Stimulated activated CD4-positive, alpha-beta T cell treated with anti-CD3 and anti-CD28 coated beads, Interleukin-1b, Interleukin-23, amount 100 ng/mL, for 1 hour (primary cell): ENCODE data around the gene ALK.

Experiments used
- DNase-seq, 2 donors: peaks; one replicate each; pipeline ENCODE4 v3.0.0-alpha.2; 2020; ENCODE audit warnings: low read depth in 2 of 2

The ALK gene

DNA sequence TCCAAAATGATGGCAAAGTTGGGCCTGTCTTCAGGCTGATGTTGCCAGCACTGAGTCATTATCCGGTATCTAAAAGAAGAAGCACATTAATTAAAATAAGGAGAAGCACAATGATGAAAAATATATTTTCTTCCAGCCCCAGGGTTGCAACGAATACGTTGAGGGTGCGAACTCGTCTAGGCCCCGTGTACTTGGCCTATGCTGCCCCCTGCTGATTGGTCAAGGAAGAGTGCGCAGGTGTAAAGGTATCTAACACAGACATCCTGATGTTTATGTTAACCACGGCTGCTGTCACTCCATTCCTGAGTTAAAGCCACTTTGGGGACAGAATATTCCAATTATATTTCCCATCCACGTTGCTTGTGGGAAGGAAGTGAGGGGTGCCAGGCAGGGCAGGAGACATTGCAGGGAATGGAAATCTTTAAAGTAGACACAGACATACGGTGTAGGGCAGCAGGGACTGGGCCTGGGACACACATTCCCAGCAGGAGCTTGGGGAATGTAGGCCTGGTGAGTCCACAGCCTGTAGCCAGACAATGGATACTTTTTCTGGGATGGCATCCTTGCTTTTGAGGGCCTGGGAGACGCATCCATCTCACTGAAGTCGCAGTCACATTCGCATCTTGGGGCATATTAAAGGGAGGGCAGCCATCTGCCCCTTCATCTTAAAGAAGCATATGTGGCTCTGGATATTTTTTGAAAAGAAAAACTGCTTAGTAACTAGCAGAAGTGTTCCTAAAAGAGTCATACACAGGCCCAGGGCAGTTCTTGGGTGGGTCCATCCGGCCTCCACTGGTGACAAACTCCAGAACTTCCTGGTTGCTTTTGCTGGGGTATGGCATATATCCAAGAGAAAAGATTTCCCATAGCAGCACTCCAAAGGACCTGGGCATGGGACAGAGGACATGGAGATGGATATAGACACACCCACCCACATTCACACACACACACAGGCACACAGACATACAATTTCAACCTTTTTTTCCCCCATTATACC lies 724.3 kb downstream of the ALK start:
- peak; percentile 46 to 66 for DNase-seq

DNA sequence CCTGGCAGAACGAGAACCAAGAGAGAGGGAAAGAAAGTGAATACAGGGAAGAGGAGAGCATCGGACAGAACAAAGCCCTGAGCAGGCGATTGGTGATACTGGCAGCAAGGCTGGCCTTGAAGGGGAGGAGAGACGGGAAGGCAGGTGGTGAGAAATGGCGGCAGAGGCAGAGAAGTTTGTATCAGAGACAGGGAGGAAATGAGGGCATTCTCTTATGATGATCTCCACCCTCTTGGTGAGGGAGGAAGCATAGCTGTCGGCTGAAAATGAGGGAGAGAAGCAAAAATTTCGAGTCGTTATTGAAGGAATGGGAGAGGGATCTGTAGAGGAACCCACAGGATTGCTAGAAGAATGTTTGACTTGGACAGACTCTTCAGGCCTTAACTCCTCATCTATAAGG lies 725.6 kb downstream of the ALK start:
- DNase-seq: no peak

DNA sequence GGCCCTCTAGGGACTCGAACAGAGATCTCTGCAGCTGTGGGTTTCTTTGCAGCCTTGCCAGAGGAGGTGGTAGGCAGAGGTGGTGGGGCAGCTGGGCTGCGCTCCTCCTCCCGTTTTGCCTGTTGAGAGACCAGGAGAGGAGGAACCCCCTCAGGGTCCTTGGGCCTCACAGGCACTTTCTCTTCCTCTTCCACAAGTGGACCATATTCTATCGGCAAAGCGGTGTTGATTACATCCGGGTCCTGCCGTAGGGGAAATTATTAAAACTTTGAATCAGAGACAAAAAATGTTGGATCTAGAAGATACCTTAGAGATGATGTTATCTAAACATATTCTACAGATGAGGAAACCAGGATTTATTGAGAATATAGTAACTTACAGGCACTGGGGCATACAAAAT lies 727.7 kb downstream of the ALK start:
- no peak for DNase-seq

DNA sequence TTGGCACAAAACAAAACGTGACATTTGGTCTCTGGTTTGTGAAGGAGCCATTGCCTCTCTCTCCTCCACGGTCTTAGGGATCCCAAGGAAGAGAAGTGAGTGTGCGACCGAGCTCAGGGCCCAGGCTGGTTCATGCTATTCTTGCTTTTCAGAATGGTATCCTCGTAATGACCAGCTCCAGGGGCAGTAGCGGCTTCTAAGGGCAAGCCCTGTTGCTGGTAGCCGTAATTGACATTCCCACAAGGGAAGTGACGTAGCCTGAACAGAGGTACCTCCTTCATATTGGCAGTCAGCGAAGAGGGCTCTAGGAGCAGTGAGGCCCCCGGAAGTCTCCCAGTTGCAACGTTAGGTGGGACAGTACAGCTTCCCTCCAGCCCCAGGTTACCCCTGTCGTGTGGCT lies 728.3 kb downstream of the ALK start:
- DNase-seq: no peak

DNA sequence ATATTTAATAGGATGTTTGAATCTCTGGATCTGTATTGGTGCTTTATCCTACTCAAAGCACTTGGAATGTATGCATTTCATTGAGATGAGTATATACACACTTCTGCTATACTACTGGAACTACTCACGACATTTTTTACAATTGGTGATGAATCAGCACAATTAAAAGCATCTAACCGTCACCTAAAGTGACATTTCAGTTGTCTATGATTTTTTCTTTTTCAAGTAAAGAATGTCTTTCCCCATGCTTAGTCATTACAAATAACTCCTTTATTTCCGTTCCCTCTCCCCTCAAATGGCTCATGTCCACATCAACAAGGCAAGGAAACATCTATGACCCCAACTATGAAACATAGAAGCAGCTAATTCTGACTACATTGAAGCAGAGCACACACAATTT lies 728.9 kb downstream of the ALK start:
- no peak for DNase-seq

DNA sequence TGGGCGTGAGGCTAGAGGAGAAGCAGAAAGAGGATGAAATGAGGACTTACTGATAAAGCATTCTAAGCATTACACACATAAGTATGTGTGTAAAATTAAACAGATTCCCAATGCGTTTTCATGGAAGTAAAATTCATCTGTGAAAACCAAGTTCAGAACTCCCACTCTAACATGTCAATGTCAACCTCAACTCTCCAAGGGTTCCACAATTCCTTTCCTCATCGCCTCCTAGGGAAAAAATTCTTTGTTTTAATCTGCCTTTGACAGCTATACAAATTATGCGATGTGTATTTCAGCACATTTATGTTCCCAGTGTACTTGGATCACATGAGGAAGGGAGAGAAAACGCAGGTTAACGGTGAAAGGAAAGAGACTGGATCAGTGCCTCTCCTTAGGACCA lies 729.6 kb downstream of the ALK start:
- no peak for DNase-seq

DNA sequence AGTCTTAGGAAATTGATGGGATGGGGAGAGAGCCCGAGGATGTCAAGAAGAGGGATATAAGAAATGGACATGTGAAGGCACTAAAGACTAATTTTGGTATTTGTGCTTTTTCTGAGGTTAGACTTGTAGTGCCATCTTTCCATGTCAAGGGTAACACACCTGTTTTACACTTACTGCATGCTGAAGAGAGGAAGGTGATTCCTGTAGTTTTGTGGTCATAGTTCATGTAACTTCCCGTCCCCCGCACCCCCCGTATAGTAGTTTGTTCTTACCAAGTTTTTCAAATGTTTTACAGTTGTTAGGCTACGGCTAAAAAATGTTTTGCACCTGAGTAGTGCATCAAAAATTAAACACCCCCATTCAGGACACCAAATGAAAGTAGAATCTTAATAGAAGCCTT lies 732.3 kb downstream of the ALK start:
- DNase-seq: no peak

DNA sequence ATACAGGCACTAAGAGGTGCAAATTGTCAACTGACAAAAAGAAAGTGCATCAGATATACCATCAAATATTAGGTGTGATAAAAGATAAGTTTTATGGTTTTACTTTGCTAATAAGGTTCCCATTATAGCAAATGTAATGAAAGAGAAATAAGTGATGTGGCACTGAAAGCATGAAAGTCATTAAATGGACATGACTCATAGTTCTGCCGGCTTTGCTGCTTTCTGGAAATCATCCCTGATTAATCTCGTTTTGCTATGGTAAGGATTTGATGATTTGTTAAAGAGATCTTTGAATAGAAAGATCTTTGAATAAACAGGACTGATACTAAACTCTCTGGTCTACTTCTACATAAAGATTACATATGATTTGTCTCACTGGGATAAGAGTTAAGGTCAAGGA lies 733.5 kb downstream of the ALK start:
- no peak for DNase-seq

DNA sequence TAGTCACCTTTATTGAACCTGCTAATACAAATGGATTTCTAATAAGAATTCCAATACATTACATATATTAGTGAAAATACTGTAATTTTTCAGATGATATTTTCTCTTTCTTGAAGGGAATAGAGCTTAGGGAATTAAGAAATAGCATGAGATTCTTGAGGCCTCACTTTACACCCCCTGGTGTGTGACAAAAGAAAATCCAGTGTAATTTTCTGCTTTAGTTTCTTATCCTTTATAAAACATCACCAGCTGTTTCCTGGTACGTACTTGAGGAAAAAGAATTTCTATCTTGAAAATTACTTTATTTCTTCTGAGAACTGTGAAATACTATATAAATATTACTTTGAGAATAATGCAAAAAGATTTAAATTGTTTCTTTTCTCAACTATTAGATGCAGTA lies 734.6 kb downstream of the ALK start:
- no peak for DNase-seq

DNA sequence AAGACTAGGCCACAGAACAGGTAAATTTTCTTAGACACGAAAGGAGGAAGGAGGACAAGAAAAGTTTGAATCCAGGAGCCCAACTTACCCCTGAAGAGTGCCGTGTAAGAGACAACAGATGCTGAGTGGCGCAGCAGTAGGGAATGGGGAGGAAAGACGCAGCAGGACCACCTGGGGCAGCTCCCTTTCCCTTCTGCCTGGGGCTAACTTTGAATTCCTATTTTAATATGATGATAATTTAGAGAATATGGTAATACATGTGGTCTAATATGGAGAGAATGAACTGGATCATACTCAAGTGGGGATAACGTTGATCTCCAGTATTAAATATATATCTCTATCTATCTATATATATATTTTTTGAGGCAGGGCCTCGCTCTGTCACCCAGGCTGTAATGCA lies 736.9 kb downstream of the ALK start:
- no peak for DNase-seq

DNA sequence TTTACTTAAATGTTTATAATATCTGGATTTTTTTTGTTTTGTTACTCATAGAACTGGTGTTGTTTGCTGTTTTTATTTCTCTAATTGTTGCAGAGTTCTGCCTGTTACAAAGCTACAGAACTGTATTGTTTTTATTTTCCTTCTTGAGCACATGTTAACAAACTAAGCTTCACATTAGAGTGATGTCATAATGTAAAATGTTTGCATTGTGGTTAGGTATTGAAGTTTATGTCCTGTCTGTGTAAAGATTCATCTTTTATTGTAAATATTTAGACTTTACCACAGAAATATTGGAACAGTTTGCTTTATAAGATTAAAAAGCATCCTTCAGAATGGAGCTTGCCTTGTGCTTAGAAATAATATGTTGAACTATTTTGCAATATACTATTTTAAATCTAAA lies 738.5 kb downstream of the ALK start:
- no peak for DNase-seq

DNA sequence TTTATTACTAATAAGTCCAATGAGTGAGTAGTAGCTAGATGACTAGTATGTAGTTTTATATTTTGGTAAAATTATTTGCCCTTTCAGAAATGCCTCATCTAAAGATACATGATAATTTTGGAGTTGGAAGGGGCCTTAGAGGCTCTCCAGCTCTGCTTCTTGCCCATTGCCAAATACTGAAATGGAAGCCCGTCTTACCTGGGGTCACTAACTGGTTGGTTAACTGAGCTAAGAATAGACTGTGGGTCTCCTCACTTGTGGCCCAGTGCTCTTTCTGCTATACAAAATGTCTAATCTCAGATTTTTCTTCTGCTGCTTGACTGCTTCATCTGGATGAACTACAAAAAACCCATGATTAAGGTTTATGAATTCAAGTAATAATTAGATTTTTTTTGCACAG lies 739.1 kb downstream of the ALK start:
- no peak for DNase-seq

DNA sequence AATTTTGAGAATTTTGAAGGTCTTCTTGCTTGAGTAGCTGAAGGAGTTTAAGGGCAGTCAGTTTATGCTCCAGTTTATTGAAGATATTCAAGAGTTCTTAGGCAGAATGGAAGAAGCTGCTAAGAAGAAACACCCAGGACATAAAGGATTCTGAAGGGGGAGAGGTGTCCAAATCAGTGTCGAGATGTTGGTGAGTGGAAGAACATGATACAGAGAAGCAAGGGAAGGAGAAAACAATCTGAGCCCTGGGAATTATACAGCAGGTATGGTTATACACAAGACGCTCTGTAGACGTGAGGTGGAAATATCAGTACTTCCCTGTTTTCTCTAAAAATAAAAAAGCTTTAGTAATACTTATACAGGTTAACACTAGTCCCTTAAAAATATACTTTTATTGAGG lies 746.0 kb downstream of the ALK start:
- no peak for DNase-seq

DNA sequence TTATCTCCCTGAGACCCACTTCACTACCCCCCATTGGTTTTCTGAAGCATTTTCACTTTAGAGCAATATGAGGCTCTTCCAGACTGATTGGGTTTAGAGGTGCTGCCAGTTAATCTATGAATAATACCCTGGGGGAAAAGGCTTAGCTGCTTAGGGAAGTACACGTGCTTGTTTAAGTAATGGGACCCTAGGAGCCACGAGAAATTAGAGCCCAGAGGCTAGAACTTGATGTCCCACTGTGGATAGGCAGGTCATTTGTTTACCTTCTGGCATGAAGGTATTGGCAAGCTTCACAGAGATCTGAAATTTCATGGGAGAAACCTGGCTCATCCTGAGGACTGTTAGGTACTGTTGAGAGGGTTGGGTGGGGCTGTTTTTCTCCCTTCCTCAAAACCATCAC lies 746.4 kb downstream of the ALK start:
- no peak for DNase-seq

DNA sequence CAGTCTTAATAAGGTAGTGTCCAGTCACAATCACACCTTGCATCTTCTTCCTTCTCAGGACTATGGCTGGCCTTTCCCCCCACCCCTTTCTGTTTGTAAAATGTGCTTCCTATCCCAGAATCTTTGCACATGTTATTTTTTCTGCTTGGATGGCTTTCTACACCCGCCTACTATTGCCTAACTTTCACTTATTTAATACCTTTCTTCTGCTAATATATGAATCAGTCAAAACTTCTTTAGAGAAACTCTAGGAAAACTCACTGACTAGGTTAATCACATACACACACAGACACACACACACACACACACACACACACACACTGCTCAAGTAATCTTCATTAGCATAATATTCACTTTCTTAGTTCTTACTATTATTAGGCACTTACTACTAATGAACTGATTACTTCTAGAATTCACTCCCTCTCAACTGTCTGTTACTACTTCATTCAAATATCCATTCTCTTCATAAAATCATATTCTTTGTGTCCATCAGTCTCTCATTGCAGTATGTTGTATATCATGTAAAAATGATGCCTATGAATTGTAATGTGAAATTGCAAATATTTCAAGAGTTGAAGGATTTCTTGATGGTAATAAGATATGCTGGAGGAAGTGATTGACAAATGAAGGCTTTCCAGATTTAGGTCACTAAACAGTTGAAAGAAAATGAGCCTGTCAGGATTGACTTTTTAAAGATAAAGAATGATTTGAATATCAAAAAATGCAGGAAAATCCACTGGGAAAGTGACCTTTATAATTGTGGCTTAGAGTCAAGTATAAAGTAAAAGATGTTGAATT lies 754.9 kb downstream of the ALK start:
- no peak for DNase-seq

DNA sequence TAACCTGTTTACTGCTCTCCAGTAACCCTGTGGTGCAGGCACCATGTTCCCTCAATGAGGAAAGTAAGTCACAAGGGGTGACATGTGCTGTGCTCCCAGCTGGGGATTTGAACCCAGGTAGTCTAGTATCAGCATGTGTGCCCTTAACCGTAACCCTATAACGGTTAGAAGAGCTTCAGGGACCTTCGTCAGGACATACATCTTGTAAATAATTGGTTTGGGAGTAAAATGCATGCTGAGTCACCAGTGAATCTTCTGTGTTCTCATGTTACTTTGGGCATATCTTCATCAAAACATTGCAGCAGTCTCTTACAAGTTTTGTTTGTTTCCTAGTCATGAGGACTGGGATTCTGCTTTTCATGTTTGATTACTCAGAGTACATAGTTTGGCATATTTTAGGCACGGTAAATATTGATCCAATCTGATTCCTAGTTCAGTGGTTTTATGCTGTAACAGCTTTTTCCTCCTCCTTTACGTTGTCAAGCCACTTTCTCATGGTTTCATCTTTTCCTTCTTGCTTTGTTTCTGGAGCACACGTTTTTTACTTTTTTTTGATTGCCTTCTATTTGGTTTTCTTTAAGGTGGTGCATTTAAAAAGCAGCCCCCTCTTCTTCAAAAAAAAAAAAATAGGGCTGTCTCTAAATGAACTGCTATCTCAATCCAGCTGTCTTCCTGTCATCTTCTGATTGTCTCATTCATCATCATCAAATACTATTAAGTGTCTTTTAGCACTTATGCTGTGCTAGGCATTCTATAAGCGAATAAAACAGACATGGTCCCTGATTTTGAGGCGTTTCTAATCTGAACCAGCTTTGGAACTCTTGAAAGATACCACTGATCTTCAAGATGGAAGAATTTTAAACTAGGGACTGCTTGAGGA lies 755.8 kb downstream of the ALK start:
- no peak for DNase-seq

DNA sequence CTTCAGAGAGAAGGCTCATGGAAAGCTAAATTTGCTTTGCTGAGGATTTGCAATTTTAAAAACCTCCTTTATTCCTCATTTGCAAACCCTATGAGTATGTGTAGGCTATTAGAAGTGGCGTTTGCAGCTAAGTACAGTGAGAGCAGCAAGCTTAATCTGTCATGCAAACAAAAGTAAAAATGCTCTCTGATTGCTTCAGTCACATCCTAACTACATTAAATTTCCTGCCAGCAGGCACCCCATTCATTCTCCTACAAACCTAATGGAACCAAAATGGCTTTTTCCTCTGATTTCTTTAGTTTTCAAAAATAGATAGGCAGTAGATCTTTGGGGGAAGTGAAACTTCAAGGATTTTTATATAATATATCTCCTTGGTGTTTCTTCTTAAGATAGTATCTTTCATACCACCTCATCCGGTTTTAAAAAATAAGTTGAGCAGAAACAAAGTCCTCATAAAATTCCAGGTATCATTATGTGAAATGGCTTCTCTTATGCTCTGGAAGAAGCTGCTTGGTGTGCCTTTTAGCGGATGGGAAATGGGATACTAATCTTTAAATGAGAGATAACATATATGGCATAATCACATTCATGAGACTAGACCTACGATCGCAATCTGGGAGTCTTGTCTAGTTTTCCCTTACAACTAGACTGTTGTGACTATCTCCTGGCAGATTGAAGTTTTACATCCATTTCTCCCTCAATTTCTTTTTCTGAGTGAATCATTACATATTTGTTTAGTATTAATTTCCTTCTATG lies 757.1 kb downstream of the ALK start:
- DNase-seq: no peak

DNA sequence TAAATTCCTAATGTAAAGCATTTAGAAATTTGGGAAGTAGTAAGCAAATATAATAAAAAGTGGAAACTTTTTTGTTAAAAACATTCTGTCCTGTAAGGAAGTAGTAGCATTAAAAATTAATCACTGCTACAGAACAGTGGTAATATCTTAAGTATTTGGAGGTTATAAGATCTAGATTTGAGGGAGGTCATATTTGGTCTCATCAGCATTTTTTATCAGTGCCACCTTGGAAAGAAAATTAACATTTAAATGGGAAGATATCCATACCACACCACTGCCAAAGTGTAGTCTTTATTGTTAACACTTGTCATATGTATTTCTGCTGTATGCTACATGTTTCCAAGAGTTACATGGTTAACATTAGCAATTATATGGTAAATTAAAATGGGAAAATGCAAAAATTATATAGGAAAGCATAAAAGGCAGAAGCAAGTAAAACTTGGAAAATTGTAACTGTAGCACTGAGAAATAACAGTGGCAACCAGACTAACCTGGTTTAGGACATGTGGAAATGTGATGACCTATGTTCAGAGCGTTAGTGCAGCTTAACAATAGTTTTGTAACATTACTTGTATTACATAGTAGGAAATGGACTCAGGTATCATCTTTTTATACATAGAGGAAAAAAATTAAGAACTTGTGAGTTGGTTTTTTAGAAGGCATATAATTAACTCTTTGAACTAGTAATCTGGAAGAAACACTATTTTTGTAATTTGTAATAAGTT lies 759.0 kb downstream of the ALK start:
- no peak for DNase-seq

DNA sequence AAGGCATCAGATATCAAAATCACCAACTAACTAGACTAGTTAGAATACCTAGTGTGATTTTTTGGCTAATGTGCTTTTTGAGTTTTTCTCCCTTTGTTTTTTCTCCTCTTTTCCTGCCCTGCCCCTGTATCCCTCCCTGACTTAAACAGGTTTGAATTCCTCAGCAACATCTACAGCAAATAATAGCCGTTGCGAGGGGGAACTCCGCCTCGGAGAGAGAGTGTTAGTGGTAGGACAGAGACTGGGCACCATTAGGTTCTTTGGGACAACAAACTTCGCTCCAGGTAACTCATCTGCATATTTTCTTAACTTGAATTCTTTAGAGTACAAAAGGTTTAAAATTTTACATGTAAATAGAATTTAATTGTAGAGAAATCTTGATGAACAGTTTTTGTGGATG lies 761.2 kb downstream of the ALK start:
- DNase-seq: no peak

DNA sequence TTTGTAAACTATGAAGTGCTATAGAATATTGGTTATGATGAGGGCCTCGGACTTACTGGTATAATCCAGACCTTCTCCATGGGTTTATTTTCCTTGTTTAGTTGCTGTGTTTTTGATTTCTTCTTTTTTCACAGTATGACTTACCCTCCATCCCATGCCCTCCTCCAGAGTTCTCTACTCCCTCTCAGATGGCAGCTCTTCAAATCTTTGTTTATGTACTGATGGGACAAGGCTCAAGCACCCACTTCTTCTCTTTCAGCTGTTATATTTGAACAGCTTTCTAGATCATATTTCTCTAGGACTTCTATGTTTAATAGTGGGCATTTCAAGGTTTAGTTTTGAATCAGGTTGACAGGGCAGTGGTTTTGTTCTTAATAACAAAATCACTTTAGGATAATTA lies 762.3 kb downstream of the ALK start:
- no peak for DNase-seq

DNA sequence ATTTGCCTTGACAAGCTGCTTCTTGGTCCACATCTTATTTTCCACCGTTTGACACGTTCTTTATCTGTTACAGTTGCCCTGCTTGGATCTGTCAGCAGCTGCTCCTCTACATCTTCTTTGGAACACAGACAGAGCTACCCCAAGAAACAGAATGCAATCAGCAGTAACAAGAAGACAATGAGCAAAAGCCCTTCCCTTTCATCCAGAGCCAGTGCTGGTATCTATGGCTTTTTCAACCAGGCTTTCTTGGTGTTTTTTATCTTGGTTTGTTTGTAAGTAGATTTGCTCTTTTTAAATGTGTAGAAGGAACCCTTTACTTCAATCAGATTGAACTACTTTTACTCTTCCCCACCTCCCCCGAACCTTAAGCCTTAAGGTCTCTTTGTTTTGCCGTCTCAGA lies 764.3 kb downstream of the ALK start:
- DNase-seq: no peak
